Activated CD8-positive, alpha-beta memory T cell treated with anti-CD3 and anti-CD28 coated beads for 1 hour (primary cell): Measurements from ENCODE around the gene ELAC2.

ENCODE experiments used
- DNase-seq, 2 donors: peaks; one replicate each; pipeline ENCODE4 v3.0.0-alpha.2; 2020; ENCODE audit warnings: low read depth in 1 of 2; ENCODE audit errors: extremely low read depth in 1 of 2

The ELAC2 gene

GRCh38 chr17:13024526-13025257, 6.9 kb upstream of the ELAC2 start:
- DNase-seq, result peak; percentile 15 to 51

DNA sequence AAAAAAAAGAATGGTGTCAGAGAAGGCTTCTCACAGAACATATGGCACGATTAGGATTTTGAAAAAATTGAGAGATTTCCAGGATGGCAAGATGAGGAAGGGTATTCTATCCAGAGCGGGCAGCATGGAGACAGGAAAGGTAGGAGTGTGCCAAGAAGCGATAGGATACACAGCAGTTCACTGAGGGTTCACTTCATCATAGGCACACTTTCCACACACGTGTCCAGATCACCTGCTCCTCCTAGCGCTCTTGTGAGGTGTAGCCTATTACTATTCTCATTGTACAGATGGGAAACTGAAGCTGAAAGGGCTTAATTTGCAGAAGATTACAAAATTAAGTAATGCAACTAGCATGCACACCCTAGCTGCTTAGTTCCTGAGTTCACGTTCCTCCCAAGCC, 6.2 kb upstream of the ELAC2 start:
- no peak for DNase-seq

DNA sequence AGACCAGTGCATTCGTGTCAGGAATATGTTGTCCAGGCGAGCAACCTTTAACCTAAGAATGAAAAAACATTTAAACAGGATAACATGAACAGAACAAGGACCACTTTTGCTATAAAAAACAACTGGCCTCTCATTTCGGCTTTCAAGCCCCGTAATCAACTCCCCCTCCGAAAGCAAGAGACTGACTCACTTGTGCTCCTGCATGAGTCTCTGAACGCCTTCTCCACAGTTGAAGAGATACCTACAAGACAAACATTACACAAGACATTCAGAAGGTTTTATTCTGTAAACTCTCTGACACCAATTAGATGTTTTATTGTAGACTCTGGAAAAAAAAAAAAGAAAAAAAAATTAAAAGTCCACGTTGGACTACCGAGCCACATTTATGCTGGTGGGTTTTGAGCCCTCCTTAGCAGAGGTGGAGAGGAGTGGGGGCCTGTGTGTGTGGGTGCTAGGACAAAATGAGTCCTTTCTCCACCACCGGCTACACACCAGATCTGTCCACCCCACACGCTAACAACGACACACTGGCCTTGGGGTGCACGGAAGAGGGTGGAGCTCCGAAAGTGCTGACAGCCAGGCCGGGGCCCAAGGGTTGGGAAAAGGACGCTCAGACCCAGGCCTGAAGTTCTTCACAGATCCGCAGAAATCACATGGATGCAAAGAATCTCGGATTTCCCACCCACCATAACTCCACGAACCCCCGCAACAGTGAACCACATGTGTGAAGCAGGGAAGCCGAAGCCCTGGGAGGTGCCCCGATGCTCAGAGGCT, 759 bp downstream of the ELAC2 start:
- DNase-seq, result no peak

GRCh38 chr17:13014801-13015200, 3.0 kb downstream of the ELAC2 start:
- no peak for DNase-seq

DNA sequence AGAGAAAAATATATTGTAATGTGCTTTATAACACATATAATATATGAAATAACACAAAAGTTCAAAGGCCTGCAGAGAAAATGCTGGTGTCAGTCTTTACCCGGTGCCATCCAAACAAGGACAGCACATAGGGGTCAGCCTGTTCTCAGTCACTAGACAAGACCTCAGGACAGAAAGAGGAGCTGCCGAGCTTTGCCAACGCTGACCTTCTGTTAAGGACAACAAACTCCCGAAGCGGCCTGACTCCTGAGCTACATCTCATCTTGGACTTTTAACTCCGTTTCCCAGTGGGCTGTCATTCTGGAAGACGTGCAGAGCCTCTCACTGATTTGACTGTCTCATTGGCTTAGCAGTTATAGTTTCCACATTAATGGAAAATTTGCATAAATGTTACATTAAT, 6.9 kb downstream of the ELAC2 start:
- no peak for DNase-seq

- DNase-seq, result no peak
These were observed 9.4 kb downstream of the ELAC2 start for GRCh38 chr17:13008461-13008860.

- no peak for DNase-seq
These were observed 12.3 kb downstream of the ELAC2 start for GRCh38 chr17:13005530-13005929.

DNA sequence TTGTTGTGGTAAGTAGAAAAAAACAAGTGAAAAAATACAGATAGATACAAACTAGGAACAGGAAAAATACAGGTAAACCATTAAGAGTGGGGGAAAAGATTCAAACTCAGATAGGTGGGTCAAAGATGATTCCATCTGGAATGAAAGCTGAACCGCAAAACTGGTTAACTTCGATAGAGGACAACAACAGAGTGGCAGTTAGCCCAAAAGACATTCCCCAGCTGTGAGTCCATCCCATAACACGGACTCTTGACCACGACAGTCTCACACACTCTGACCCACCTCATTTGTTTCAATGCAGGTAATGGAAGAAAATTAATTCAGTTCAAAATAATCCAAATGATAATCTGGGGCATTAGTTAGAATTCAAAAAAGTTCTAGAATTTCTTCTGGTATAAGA, 13.5 kb downstream of the ELAC2 start:
- DNase-seq, result no peak

GRCh38 chr17:13003927-13004326, 13.9 kb downstream of the ELAC2 start:
- no peak for DNase-seq

GRCh38 chr17:13003454-13003851, 14.4 kb downstream of the ELAC2 start:
- DNase-seq, result no peak

GRCh38 chr17:13002761-13003453, 14.9 kb downstream of the ELAC2 start:
- peak in 1 of 2 donors; percentile 29 for DNase-seq

DNA sequence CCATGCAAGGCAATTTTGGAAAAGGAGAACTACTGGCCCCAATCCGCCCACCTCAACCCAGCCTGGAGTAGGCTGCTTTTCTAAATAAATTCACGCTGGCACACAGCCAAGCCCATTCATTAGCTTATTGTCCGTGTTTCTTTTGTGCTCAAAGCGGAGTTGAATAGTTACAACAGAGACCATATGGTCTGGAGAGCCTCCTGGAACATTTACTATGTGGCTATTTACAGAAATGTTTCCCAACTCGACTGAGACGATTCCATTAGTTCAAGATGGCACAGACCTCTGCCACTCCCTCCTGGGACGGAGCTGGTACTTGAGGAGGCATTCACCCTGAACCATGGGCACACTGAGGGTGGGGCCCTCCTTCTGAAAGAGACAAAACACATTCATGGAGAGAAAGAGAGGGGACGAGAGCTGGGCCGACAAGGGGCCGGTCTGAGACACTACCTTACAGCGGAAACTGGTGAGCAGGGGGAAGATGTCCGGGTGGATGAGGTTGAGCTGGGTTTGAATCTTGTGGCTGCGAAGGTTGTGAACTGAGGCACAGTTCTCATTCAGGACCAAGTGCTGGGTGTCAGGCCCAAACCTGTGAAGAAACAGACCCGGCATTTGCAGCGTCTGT, 15.7 kb downstream of the ELAC2 start:
- no peak for DNase-seq

DNA sequence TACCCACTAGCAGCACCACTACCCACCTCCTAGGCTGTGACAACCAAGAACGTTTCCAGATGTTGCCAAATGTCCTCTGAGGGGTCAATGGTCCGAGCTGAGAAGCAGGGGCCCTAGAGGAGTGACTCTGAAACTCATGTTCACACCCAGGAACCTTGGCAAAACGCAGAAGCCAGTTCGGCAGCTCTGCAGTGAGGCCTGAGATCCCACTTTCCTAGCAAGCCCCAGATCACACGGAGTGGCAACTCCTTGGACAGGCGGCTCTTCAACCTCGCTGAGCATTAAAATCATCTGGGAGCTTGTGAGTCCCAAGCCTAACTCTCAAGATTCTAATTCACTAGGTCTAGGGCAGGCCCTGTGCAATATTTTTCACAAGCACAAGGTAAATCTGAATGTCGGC, 17.3 kb downstream of the ELAC2 start:
- DNase-seq, result no peak

GRCh38 chr17:12998874-12999273, 19.0 kb downstream of the ELAC2 start:
- no peak for DNase-seq

DNA sequence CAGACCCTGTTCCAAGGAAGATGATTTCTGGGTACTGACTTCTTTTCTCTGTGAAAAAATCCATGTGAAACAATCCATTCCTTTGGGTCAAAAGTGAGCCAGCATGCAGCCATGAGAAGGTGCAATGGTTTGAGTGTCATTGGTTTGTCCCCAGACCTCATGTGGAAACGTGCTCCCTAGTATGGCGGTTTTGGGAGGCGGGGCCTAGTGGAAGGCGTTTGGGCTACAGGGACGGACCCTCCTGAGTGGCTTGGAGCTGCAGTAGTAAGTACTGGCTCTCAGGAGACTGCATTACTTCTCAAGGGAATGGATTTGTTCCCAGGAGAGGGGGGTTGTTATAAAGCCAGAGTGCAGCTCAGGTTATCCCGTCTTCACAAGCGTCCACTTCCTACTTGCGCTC, 19.4 kb downstream of the ELAC2 start:
- no peak for DNase-seq

DNA sequence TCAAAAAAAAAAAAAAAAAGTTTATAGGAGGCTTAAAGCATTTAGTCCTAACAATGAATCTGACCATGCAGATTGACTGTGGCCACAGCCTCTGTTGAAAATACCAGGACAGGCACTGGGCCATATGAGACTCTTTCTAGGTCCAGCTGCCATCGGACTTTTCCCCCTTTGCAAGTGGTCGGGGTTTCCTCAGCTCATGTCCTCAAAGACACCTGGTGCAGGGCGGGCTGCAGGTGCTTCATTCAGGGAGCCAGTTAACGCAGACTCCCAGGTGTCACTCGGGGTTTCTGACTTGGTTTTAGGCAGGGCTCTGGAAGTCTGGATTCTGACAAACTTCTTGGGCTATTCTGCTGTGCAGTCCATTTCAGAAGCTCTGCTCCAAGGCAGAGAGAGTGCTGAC, 20.9 kb downstream of the ELAC2 start:
- no peak for DNase-seq

GRCh38 chr17:12996357-12996756, 21.5 kb downstream of the ELAC2 start:
- DNase-seq, result no peak

GRCh38 chr17:12995896-12996295, 21.9 kb downstream of the ELAC2 start:
- no peak for DNase-seq

GRCh38 chr17:12995106-12995895, 22.5 kb downstream of the ELAC2 start:
- no peak for DNase-seq

DNA sequence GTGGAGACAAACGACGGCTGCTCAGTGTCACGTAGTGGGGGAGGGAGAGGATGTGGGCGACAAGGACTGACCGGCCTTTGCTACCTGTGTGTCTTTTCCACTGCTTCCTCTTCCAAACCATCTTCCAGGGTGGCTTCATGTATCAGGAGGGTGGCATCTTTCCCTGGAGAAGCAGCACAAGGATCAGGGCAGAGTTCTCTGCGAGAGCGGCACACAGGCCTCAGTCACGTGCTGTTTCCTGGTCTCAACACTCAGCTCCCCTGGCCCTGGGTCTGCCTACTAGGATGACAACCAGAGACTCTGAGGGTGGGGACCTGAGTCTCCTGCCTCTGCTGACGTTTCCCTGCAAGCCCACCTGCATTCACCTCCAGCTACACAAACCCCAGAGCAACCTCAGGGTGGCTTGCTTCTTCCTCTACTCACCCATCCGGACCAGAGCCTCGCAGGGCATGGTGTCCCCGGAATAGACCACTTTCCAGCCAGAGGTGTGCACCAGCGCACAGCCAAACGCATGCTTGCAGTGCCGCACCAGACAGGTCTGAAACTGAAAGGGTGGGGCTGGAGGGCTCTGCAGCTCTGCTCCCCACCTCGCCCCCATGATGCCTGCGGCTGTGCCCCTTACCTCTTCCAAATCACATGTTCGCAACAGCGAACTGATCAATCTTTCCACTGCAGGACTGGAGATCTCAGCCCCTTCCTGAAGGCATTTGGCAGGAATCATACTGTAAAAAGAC, 23.3 kb downstream of the ELAC2 start:
- no peak for DNase-seq
